ENCODE measurements around the gene A4GNT.
"Not testable (repeated sequence)": the region's sequence is repeated elsewhere in the genome, so short reads cannot be mapped to it uniquely, and the experiment has no call there.

A4GNT gene

GRCh38 chr3:138132239-138132638, at the start of gene A4GNT:
Gene A4GNT, minus strand, starts transcription at chr3:138132390. Its CDS starts 1,134 bp downstream, at chr3:138131256.
- DNase-seq: no peak

- peak; percentile 25 to 51 for DNase-seq
These were observed 48.3 kb upstream of the A4GNT start for GRCh38 chr3:138180375-138181029.

- peak; percentile 77 to 88 for DNase-seq
These were observed 42.4 kb upstream of the A4GNT start, which contains the start of gene DBR1 for GRCh38 chr3:138174421-138175131. Gene DBR1, minus strand, starts transcription at chr3:138174921. Its CDS starts 126 bp downstream, at chr3:138174795.

- DNase-seq: no peak
These were observed 41.7 kb upstream of the A4GNT start for GRCh38 chr3:138173769-138174420.

GRCh38 chr3:138172625-138173024, 40.4 kb upstream of the A4GNT start:
- no peak for DNase-seq

- DNase-seq: no peak
These were observed 32.9 kb upstream of the A4GNT start for GRCh38 chr3:138165061-138165460.

GRCh38 chr3:138157743-138158142, 25.6 kb upstream of the A4GNT start:
- no peak for DNase-seq

- DNase-seq: no peak
These were observed 22.3 kb upstream of the A4GNT start for GRCh38 chr3:138154534-138154933.

GRCh38 chr3:138148503-138148902, 16.3 kb upstream of the A4GNT start:
- no peak for DNase-seq

- not testable (repeated sequence) for DNase-seq
These were observed 10.0 kb upstream of the A4GNT start for GRCh38 chr3:138142181-138142580.

GRCh38 chr3:138140940-138141339, 8.8 kb upstream of the A4GNT start:
- no peak for DNase-seq

- DNase-seq: no peak
These were observed 7.5 kb upstream of the A4GNT start for GRCh38 chr3:138139691-138140090.

- DNase-seq: no peak
These were observed 5.7 kb upstream of the A4GNT start for GRCh38 chr3:138137861-138138260.

- no peak for DNase-seq
These were observed 4.0 kb upstream of the A4GNT start for GRCh38 chr3:138136201-138136600.

- DNase-seq: no peak
These were observed 3.6 kb upstream of the A4GNT start for GRCh38 chr3:138135833-138136194.

- no peak for DNase-seq
These were observed 3.1 kb upstream of the A4GNT start for GRCh38 chr3:138135146-138135832.

GRCh38 chr3:138127636-138128365, 4.4 kb downstream of the A4GNT start:
- DNase-seq: no peak

GRCh38 chr3:138125548-138126221, 6.5 kb downstream of the A4GNT start:
- no peak for DNase-seq

- no peak for DNase-seq
These were observed 7.4 kb downstream of the A4GNT start for GRCh38 chr3:138124706-138125355.

GRCh38 chr3:138124188-138124587, 8.0 kb downstream of the A4GNT start:
- DNase-seq: no peak

- no peak for DNase-seq
These were observed 12.8 kb downstream of the A4GNT start for GRCh38 chr3:138119423-138119766.
